Cortex of kidney (tissue), 1 donor: ENCODE data around the gene C8B.

ENCODE experiments used
- DNase-seq: peaks from one replicate; lab custom pipeline; 2025; lab: John Stamatoyannopoulos, UW

C8B gene

GRCh38 chr1:56970280-56970679 is 4.5 kb upstream of the C8B start:
- DNase-seq: no peak

DNA sequence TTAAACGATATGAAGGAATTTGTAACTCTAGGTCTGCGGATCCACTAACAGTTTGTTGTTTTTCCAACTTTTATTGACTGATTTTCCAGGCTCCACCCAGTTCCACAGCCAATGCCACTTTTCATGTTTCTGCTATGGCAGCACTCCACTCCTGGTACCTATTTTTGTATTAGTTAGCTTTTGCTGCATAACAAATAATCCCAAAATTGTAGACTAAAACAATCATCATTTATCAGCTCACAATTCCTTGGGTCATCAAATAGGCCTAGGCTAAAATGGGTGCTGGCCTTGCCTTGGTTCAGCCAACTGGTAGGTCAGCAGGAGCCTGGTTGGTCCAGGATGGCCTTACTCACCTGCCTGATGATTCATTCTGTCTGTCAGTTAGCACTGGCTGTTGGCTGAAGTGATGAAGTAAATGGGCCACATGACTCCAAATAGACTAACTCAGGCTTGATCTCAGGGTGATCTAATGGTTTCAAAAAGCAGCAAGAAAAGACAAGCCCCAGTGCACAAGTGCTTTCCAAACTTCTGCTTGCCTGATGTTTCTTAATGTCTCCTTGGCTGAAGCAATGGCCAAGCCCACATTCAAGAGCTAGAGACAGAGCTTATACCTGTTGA is 3.2 kb upstream of the C8B start:
- no peak for DNase-seq

GRCh38 chr1:56967900-56968832 is 2.4 kb upstream of the C8B start:
- no peak for DNase-seq

DNA sequence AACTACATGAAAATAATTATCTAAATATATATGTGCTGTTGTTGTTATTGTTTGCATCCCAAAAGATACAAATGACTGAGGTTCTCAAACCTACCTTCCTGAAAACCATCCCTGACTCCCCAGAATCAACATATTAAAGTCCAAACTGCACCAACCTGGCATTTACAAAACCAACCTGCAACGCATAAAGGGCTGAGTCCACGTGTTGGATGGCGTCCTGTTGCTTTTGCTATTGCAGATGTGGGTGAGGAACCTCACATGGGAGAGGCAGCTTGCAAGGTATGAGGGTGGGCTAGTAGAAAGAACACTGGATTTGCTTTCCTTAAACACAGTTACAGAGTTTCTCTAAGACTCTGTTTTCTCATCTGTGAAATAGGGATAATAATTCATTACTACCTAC is 1.5 kb upstream of the C8B start:
- DNase-seq: no peak

DNA sequence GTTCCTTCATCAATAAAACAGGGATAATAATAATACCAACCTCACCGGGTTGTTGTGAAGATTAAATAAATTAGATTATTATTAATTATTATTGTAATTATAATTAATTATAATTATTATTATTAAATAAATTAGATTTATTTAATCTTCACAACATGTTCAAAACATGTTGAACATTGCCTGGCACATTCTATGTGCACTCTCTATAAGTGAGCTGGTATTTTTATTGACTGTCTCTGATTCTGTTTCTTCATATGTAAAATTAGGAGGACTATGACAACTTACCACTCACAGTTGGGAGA is 834 bp upstream of the C8B start:
- no peak for DNase-seq

DNA sequence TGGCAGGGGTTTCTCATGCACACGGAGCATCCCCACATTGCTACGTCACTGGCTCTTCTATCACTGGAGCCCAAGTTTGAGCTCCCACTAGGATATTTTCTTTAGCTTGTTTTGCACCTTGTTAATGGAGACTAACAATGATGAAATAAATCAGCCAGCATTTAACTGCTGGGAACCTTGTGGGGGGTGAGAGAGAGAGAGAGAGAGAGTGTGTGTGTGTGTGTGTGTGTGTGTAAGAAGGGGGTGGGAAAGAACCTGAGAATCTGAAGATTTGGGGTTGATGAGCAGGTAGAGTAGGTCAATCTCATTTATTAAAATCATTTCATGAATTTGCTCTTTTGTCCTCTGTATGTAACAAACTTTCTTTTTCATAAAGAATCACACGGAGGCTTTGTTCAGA is 624 bp downstream of the C8B start:
- no peak for DNase-seq

GRCh38 chr1:56964349-56965017 is 1.3 kb downstream of the C8B start:
- DNase-seq: no peak

GRCh38 chr1:56963667-56964066 is 2.1 kb downstream of the C8B start:
- no peak for DNase-seq

DNA sequence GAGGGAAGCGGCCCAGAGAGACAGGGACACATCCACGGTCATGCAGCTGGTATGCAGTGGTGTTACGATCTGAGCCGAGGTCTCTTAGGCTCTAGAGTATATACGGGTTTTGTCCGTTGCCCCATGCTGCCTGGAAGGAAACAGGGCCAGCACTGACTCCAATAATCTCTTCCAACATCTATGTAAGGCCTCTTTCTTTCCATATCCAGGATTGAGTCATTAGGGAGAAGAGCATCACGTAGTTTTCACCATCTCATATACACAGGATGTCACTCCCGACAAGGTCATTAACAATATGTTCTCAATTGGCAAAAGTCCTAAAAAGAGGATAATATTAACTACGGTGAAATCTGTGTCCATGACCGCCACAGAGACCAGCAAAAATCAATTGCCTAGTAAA is 4.4 kb downstream of the C8B start:
- no peak for DNase-seq

DNA sequence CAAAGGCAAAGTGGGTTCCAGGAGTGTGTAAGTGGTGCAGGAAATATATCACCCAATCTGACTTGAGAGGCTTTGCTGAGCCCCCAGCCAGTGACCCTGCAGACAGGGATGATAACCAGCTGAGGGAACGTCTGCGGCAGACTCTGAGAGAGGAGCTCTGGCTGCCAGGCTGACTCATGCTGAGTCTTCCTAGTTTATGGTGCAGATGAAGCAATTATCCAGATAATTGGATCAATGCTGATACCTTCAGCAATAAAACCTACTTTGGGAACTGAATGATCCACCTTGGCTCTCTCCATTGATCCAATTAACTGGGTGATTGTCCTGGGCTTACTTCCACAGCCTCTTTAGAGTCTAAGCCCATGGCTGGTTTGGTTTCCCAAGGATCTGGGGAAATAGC is 7.3 kb downstream of the C8B start:
- no peak for DNase-seq

DNA sequence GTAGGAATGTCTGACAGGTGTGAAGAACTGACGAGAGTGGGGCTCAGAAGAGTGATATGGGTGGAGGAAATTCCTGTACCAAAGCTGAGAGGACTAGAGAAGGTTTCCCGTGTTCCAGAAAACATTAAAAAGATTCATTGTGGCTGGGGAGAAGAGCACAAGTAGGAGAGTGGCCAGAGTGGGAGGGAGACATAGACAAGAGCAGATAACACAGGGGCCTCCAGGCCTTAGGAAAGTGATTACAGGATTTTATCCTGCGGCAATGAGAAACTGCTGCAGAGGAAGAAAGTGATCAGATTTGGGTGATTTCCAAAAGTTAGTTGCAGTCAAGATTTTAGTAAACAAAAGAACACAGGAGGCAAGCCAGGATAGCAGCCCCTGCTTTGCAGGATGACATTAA is 7.9 kb downstream of the C8B start:
- no peak for DNase-seq

DNA sequence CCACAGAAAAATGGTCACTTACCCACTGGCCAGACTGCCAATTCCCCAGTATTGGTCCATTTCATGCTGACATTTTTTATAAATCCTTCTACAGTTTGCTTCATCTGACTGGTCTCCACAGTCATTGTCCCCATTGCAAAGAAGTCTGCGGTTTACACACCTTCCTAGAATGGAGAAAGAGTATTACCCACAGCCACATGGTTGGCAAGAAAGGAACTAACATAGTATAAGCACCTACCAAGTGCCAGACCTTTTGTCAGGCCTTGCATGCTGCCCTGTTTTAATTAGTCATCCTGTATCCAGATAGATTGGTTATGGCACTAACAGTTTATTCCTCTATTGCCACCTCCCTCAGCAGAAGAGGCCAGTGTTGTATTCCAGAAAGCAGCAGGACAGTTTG is 11.2 kb downstream of the C8B start:
- DNase-seq: no peak

DNA sequence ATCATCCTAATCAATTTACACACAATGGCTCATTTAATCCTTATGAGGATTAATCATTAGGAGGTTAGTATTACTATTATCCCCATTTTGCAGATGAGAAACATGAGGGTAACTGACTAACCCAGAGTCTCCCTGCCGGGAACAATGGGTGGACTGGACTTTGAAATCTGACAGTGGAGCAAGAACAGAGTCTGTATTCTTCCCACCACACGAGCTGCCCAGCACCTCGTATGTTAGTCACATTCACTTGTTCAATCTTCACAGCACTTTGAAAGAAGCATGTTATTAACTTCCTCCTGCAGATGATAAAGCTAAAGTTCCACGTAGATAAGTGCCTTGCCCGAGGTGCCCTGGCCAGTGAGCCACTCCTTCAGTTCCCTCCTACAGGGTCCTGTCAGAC is 12.4 kb downstream of the C8B start:
- no peak for DNase-seq

DNA sequence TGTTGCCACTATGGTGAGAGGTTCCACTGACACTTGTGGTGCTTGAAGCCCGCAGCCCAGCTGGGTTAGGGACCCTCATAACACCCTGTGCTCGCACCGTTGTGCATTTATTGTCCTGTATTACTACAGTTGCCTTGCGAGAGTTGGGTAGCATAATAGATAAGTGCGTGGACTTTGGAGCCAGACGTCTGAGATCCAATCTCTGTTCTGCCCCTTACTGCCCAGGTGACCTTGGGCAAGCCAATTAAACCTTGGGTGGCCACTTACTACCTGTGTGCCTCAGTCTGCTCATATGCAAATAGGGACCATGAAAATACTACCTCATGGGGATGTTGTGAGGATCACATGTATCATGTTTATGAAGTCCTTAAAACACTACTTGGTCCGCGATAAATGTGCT is 13.3 kb downstream of the C8B start:
- no peak for DNase-seq

DNA sequence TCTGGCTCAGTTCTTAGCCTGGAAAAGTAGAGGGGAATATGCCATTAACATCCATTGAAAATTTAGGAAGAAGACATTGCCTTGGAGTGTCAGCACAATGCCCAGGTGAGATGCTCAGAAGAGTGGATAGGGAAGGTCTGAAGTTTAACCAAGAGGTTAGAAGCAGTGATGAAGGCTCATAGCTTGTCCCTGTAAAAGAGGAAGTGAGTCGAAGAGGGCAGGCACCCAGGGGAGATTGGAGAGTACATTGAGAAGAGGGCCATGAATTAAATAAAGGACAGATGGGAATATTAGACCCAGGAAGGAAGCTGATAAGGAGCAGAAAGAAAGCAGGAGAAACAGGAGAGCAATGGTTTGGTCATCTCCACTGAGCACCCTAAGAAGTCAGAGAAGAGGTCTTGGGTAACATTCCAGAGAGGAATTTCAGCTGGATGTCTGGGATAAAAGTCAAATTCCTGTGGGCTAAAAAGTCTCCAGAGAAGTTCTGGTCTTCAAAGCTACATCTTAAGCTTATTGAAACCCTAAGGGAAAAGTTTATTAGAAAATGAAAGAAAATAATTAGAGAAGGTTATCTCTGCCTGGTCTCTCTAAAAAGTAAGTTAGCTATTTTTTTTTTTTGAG is 17.3 kb downstream of the C8B start:
- no peak for DNase-seq

GRCh38 chr1:56940039-56940438 is 25.8 kb downstream of the C8B start:
- no peak for DNase-seq

DNA sequence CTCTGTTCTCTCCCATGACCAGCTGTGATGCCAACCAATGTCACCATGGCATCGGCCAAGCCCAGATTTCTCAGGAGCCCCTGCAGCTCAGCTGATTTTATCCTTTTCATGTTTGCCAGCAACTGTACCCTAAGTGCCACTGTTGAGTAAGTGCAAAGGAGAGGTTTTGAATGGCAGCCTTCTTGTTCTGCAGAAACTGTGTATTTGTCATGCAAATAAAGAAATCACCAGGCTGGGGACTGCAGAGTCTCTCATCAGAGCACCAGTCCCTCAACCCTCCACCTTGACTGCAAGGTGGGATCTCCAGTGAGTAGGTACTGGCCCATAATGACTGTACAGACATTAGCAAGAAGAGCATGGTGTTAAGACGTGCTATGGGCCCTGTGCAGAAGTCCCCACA is 26.6 kb downstream of the C8B start:
- DNase-seq: no peak

DNA sequence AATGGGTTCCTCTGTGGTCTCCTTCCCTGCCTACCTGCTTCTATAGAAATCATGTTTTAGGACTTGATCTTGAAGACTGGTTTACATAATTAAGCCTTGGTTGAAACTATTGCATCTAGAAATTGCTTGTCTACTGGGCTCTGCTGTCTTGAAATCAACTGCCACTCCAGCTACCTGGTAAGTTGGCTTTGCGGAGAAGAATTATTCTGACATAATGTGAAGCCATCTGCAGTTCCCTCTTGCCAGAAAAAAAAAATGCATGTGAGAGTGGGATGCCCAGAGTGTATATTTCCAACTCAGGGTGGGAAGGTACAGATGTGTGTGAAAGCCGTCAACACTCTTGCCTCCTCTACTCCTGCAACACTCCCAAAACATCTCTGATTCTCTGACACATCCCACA is 27.2 kb downstream of the C8B start:
- DNase-seq: no peak

- no peak for DNase-seq
These were observed 31.3 kb downstream of the C8B start for GRCh38 chr1:56934430-56935060.

DNA sequence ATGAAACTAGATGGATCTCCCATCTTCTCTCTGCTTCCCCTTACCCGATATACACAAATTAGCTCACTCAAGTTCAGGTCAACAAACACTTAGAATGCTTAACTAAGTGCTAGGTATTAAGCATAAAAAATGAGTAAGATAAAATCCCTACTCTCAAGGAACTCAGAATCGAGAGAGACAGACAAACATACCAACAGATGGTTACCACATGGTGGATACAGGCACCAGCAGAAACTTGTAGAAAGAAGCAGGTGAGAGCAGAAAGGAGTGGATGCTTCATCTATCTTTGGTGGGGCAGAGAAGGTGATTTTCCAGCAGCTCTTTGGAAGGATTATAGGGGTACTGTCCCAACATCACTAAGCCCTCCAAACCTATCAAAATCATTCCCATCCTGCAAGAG is 32.2 kb downstream of the C8B start:
- no peak for DNase-seq

- DNase-seq: no peak
These were observed 32.7 kb downstream of the C8B start for GRCh38 chr1:56933161-56933560.

- no peak for DNase-seq
These were observed 34.1 kb downstream of the C8B start for GRCh38 chr1:56931686-56932085.
